Middle frontal gyrus (tissue), 1 donor: ENCODE measurements around the gene CNTN4.

Experiments used
- DNase-seq: peaks from one replicate; pipeline ENCODE4 v3.0.0-alpha.2; 2015; ENCODE audit warnings: low spot score; ENCODE audit errors: extremely low spot score

CNTN4 gene

GRCh38 chr3:2148561-2149340 lies 50.1 kb downstream of the CNTN4 start:
- no peak for DNase-seq

DNA sequence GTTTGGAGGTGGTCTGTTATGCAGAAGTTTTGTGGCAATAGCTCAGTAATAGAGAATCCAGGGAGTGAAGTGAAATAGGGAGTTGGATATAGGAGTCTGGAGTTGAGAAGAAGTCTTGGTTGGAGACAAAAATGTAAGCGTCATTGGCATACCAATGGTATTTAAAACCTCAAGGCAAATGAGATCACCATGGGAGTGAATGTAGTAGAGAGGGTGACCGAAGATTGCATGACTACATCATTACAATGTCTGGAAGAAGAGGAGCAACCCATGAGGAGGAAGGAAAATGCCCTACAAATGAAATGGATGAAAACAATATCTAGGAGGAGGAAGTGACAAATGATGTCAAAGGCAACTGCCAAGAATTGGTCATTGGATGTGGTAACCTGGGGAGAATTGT lies 54.4 kb downstream of the CNTN4 start:
- no peak for DNase-seq

- DNase-seq: no peak
Measured at GRCh38 chr3:2153547-2153946, 54.9 kb downstream of the CNTN4 start.

DNA sequence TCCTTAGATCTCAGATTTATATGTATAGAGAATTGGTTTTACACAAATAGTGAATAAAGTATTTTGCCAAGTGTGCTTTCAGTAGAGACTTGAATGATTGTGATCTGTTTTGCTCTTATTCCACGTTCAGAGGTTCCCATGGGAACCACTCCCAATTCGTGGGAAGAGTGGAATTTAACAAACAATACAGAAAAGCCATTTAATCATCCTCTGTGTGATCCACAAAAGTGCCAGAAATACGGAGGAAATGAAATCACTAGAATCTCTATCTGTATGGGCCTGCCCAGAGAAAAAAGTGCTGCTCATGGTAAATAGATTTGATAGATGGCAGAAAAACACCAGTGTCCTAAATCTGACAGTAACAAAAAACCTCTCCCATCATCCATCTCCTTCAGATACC lies 56.0 kb downstream of the CNTN4 start:
- DNase-seq: no peak

- no peak for DNase-seq
Measured at GRCh38 chr3:2156244-2156847, 57.7 kb downstream of the CNTN4 start.

GRCh38 chr3:2158828-2159227 lies 60.2 kb downstream of the CNTN4 start:
- DNase-seq: no peak

- DNase-seq: no peak
Measured at GRCh38 chr3:2166552-2166951, 67.9 kb downstream of the CNTN4 start.

- no peak for DNase-seq
Measured at GRCh38 chr3:2172561-2173171, 74.0 kb downstream of the CNTN4 start.

- DNase-seq: no peak
Measured at GRCh38 chr3:2180634-2181033, 82.0 kb downstream of the CNTN4 start.

DNA sequence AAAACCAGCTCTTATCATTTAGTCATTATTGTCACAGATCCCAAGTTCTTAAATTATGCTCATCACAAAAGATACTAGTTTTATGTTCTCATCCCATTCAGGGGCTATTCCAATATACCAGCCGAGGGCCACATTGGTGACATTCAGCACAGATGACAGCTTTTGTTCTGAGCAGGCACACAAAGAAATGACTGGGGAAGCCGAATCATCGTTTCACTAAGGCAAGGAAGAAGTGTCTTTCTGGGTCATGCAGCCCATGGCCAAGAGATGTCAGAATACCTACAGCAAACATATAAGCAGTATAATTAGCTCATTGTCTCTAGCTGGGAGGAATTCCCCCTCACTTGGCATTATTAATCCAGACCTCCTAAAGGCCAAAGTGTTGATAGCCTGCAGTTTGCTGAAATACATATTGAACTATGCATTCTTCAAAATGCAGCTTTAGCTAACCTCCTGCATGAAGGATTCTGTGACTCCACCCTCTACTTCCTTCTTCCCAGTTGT lies 100.2 kb downstream of the CNTN4 start:
- DNase-seq: no peak

GRCh38 chr3:2204054-2204453 lies 105.4 kb downstream of the CNTN4 start:
- DNase-seq: no peak

DNA sequence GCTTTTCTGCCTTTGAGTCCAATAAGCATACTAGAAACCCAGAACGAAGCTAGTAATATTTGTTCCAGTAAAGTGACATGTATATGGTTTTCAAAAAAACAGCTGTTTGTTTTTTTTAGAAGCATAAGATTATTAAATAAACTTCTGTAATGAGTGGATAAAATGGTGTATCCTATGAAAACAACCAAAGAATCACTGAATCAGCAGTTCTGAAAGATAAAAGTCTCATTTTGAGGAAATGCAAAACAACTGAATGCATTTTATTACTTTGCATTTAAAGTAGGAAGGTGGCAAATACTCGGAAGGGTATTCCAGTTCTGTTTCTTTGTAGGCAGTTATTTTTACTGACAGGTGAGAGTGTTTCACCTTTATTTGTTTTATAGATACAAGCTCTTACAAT lies 107.0 kb downstream of the CNTN4 start:
- no peak for DNase-seq

GRCh38 chr3:2206536-2206935 lies 107.9 kb downstream of the CNTN4 start:
- DNase-seq: no peak

- DNase-seq: no peak
Measured at GRCh38 chr3:2211568-2211967, 112.9 kb downstream of the CNTN4 start.

DNA sequence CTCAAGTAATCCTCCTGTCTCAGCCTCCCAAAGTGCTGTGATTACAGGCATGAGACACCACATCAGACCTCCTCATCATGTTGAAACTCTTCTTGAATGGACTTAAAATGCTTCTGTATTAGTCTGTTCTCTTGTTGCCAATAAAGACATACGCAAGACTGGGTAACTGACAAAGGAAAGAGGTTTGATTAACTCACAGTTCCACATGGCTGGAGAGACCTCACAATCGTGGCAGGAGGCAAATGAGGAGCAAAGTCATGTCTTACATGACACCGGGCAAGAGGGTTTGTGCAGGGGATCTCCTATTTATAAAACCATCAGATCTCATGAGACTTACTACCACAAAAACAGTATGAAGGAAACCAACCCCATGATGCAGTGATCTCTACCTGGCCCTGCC lies 113.5 kb downstream of the CNTN4 start:
- no peak for DNase-seq

GRCh38 chr3:2218375-2218774 lies 119.7 kb downstream of the CNTN4 start:
- DNase-seq: no peak

GRCh38 chr3:2218816-2219215 lies 120.2 kb downstream of the CNTN4 start:
- DNase-seq: no peak

DNA sequence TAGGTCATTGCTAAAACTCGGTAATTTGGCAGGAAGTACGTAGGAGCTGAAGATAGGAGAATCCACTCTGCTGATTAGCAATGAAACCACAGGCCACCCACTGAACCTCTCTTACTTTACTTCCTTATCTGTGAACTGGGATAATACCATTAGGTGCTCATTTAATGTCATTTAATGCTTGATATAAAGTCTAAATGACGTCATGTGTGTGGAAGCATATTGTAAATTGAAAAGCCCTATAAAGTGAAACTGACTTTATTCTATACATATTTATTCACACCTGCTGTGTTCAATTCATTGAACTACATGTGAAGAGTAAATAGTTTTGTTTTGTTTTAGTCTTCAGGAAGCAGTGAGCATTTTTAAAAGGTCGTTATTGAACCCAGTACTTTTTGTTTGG lies 137.5 kb downstream of the CNTN4 start:
- no peak for DNase-seq

DNA sequence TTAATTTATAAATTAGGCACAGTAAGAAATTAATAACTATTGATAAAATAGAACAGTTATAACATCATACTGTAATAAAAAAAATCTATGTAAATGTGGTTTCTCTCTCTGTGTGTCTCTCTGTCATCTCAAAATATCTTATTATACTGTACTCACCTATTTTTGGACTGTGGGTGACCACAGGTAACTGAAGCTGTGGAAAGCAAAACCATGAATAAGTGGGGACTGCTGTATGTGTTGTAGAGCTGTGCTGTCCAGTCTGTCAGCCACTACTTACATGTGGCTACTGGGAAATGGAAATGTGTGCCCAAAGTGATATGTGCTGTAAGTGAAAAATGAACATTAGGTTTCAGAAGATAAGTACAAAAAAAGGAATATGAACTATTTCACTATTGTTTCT lies 145.5 kb downstream of the CNTN4 start:
- DNase-seq: no peak

DNA sequence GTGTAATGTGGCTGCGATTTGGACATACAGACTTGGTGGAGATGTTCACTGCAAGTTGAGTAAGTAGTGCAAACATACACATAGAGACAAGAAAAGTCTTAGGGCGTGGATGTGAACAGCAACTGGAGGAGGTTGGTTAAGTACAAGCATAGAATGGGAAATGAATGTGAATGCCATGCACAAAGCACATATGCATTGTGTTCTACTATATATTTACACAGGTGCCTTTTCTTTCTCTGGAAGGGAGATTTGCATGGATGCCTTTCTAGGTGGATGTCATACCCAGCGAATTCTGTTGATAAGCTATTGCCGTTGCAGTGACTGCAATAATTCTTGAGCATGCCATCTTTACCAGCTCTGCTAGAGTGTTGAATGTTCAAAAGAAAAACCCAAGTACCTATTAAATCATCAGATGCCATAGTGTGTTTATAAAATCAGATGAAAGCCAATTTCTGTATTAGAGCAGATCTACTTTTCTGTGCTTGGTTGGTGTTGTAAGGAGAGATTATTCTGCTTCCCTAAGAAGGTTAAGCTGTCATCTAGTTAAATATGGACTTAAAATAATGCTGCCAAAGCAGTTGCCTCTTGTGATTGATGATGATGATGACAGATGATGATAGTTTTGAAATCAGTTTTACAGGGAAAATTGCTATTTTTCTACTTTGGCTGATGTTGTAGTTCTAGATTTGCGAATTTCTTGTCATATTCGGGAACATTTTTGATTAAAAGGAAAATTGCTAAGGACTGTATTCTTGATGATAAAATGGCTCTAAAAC lies 148.4 kb downstream of the CNTN4 start:
- DNase-seq: no peak

DNA sequence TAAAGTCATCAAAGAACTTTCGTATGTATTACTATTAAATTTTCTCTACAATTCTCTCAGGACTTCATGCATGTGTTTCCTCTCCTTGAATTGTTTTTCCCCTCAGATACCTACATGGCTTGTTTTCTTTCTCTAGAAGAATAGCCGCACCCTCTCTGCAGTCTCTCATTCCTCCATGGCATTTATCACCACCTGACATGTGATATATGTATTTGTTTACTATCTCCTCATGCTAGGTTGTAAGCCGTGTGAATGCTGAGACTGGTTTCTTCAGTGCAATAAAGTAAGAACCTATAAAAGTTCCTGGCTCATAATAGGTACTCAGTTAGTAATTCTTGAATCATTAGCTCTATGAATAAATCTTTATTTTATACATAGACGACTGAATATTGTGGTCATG lies 149.2 kb downstream of the CNTN4 start:
- no peak for DNase-seq

DNA sequence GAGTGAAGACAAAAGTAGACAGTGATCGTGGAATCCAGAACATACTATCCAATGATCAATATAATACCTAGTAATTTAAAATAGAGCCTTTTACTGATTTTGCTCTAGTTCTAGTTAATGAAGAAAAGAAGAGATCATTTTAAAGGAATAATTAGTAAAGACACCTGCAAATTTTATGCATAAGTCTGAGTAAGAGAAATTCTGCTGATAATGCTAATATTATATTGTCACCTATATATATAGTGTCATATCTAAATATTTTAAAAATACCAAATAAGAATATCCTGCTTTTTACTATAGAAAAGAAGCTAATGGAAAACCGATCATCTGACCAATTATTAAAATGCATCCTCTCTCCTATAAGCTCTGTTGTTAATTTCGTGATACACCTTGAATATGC lies 152.1 kb downstream of the CNTN4 start:
- DNase-seq: no peak
